ENCODE measurements around the gene PM20D1.
"Not testable (repeated sequence)": the region's sequence is repeated elsewhere in the genome, so short reads cannot be mapped to it uniquely, and the experiment has no call there.

The PM20D1 gene

DNA sequence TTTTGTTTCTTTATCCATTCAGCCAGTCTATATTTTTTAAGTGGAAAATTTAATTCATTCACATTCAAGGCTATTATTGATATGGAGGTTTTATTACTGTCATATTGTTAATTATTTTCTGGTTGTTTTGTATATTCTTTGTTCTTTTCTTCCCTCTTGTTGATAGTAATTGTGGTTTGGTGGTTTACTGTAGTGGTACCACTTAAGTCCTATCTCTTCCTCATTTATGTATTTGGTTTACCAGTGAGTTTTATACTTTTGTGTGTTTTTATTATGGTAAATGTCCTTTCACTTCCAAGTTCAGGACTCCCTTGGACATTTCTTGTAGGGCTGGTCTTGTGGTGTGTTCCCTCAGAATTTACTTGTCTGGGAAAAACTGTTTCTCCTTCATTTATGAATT lies 28.1 kb upstream of the PM20D1 start:
- no peaks in the 10 kb centered on the region for H3K36me3 ChIP-seq (ENCODE audit: control insufficient read depth, insufficient read depth, low read length)
- H3K27ac ChIP-seq (ENCODE audit: low read length) = no peak overlapping the region
- no peaks in the 10 kb centered on the region for H3K9me3 ChIP-seq (ENCODE audit: control insufficient read depth, insufficient read depth, low read length)
- no peak for DNase-seq (ENCODE audit: low read depth, low spot score)
- no peaks in the 10 kb centered on the region for H3K4me1 ChIP-seq (ENCODE audit: control insufficient read depth, insufficient read depth, low read length)
- no peak overlapping the region for H3K4me3 ChIP-seq (ENCODE audit: low read length)
- no peaks in the 10 kb centered on the region for H3K27me3 ChIP-seq (ENCODE audit: control insufficient read depth, insufficient read depth, low read length)

DNA sequence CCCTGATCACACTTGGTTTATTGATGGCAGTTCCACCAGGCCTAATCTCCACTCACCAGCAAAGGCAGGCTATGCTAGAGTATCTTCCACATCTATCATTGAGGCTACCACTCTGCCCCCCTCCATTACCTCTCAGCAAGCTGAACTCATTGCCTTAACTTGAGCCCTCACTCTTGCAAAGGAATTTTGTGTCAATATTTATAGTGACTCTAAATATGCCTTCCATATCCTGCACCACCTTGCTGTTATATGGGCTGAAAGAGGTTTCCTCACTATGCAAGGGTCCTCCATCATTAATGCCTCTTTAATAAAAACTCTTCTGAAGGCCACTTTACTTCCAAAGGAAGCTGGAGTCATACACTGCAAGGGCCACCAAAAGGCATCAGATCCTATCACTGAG lies 23.2 kb upstream of the PM20D1 start:
- H3K36me3 ChIP-seq (ENCODE audit: control insufficient read depth, insufficient read depth, low read length); DNase-seq (ENCODE audit: low read depth, low spot score); H3K27me3 ChIP-seq (ENCODE audit: control insufficient read depth, insufficient read depth, low read length); H3K4me1 ChIP-seq (ENCODE audit: control insufficient read depth, insufficient read depth, low read length); H3K4me3 ChIP-seq (ENCODE audit: low read length); H3K9me3 ChIP-seq (ENCODE audit: control insufficient read depth, insufficient read depth, low read length); H3K27ac ChIP-seq (ENCODE audit: low read length): not testable (repeated sequence)

DNA sequence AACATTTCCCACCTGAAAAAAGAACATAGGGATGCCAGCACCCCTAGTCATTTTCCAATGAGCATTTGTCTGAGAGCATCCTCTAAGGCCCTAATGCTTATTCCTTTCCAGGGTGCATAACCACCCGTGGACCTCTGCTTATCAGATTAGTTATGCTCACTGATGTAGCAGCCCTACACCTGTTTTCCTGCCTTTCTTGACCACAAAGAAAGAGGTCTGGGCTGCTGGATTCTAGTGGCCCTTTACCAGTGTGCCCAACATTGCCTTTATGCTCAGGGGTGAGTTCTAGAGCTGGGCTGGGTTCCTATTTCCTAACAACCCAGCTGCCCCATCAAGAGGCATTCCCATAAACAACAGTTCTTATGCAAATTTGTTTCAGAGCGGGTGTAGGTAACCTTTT lies 20.3 kb upstream of the PM20D1 start:
- DNase-seq (ENCODE audit: low read depth, low spot score) = no peak

DNA sequence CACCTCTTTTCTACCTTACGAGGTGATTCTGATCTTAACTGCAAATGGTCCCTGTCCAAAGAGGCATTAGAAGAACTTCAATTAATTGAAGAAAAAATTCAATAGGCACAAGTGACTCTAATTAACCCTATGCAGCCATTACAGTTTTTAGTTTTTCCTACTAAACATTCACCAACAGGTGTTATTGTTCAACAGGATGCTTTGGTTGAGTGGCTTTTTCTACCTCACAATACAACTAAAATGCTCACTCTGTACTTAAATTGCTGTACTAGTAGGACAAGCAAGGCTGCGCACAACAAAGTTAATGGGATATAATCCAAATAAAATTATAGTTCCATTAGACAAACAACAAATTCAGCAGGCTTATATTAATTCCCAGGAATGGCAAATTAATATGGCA lies 11.6 kb upstream of the PM20D1 start:
- Histone ChIP-seq H3K9me3 (ENCODE audit: control insufficient read depth, insufficient read depth, low read length) (no peaks in the 10 kb centered on the region), H3K4me1 (ENCODE audit: control insufficient read depth, insufficient read depth, low read length) (no peaks in the 10 kb centered on the region), H3K36me3 (ENCODE audit: control insufficient read depth, insufficient read depth, low read length) (no peaks in the 10 kb centered on the region), H3K27me3 (ENCODE audit: control insufficient read depth, insufficient read depth, low read length) (no peaks in the 10 kb centered on the region), H3K27ac (ENCODE audit: low read length) (no peak overlapping the region), H3K4me3 (ENCODE audit: low read length) (no peak overlapping the region)
- WGBS (ENCODE audit: insufficient coverage, insufficient read length) = no CpG with 5 or more reads among the region's 2 CpGs
- DNase-seq (ENCODE audit: low read depth, low spot score) = no peak

More for the DNA sequence above, 20.3 kb upstream of the PM20D1 start:
- H3K4me3 ChIP-seq (ENCODE audit: low read length) = no peak overlapping the region
- peaks cover 1% of the 10 kb centered on the region for H3K4me1 ChIP-seq (ENCODE audit: control insufficient read depth, insufficient read depth, low read length)
- no peak overlapping the region for H3K27ac ChIP-seq (ENCODE audit: low read length)
- WGBS (ENCODE audit: insufficient coverage, insufficient read length) = no CpG with 5 or more reads among the region's 2 CpGs
- no peaks in the 10 kb centered on the region for H3K36me3 ChIP-seq (ENCODE audit: control insufficient read depth, insufficient read depth, low read length)
- no peaks in the 10 kb centered on the region for H3K27me3 ChIP-seq (ENCODE audit: control insufficient read depth, insufficient read depth, low read length)
- H3K9me3 ChIP-seq (ENCODE audit: control insufficient read depth, insufficient read depth, low read length) = no peaks in the 10 kb centered on the region

DNA sequence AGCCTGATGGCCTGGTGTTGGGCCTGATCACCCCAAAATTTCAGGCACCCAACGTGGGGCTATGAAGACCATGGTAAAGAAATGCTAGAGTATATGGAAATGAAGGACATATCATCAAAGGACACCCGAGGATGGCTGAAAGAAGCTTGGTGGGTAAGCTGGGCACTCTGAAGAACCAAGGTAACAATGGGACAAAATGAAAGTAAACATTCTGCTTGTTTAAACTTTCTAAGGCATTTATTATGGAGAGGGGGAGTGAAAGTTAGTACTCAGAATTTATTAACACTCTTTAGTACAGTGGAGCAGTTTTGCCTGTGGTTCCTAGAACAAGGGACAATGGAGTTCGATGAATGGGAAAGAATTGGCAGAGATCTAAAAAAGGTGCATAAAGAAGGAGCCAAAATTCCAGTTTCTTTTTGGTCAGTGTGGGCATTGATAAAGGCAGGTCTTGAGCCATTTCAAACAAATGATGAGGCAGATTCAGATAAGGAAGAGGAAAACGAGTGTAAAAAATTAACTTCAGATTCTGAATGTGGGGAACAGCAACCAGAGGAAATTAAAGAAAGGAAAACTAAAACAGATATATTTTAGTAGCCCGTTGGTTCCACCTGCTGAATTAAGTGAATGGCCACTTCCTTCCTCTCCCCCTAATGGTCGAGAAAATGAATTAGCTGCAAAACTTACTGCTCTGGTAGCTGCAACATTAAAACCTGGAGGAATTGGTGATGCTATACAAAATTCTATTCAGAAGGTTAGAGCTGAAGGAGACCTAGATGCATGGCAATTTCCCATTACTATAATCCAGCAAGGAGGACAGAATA lies 8.4 kb upstream of the PM20D1 start:
- Histone ChIP-seq H3K27me3 (ENCODE audit: control insufficient read depth, insufficient read depth, low read length) (no peaks in the 10 kb centered on the region), H3K27ac (ENCODE audit: low read length) (no peak overlapping the region), H3K36me3 (ENCODE audit: control insufficient read depth, insufficient read depth, low read length) (no peaks in the 10 kb centered on the region), H3K9me3 (ENCODE audit: control insufficient read depth, insufficient read depth, low read length) (no peaks in the 10 kb centered on the region), H3K4me1 (ENCODE audit: control insufficient read depth, insufficient read depth, low read length) (no peaks in the 10 kb centered on the region), H3K4me3 (ENCODE audit: low read length) (no peak overlapping the region)
- no CpG with 5 or more reads among the region's 6 CpGs for WGBS (ENCODE audit: insufficient coverage, insufficient read length)
- DNase-seq (ENCODE audit: low read depth, low spot score) = no peak

DNA sequence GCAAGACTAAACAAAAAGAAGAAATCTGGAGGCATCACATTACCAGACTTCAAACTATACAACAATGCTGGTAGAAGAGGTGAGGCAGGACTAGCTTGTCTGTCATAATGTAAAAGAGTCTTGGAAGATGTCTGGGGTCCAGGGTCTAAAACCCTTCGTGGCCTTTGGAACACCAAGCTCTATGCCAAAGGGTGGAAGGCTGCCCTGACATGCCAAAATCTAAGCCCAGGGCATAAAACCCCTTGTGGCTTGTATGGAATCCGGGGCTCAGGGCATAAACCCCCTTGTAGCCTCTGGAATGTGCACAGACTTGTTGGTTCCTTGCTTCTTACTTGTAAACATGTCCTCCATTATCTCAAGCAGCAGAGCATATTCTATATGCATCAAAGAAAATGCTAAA lies 7.6 kb upstream of the PM20D1 start:
- H3K4me3 ChIP-seq (ENCODE audit: low read length); DNase-seq (ENCODE audit: low read depth, low spot score); H3K36me3 ChIP-seq (ENCODE audit: control insufficient read depth, insufficient read depth, low read length); H3K9me3 ChIP-seq (ENCODE audit: control insufficient read depth, insufficient read depth, low read length); H3K27ac ChIP-seq (ENCODE audit: low read length); H3K4me1 ChIP-seq (ENCODE audit: control insufficient read depth, insufficient read depth, low read length); H3K27me3 ChIP-seq (ENCODE audit: control insufficient read depth, insufficient read depth, low read length): not testable (repeated sequence)
- WGBS (ENCODE audit: insufficient coverage, insufficient read length) = no CpG with 5 or more reads among the region's 2 CpGs

DNA sequence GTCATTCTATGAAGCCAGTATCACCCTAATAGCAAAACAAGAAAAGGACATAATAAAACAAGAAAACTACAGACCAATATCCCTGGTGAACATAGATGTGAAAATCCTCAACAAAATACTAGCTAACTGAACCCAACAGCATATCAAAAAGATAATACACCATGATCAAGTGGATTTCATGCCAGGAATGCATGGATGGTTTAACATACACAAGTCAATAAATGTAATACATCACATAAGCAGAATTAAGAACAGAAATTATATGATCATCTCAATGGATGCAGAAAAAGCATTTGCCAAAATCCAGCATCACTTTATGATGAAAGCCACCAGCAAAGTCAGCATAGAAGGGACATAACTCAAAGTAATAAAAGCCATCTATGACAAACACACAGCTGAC lies 6.5 kb upstream of the PM20D1 start:
- H3K36me3 ChIP-seq (ENCODE audit: control insufficient read depth, insufficient read depth, low read length) = no peaks in the 10 kb centered on the region
- no peak overlapping the region for H3K4me3 ChIP-seq (ENCODE audit: low read length)
- DNase-seq (ENCODE audit: low read depth, low spot score) = no peak
- H3K27me3 ChIP-seq (ENCODE audit: control insufficient read depth, insufficient read depth, low read length) = no peaks in the 10 kb centered on the region
- H3K4me1 ChIP-seq (ENCODE audit: control insufficient read depth, insufficient read depth, low read length) = no peaks in the 10 kb centered on the region
- no peak overlapping the region for H3K27ac ChIP-seq (ENCODE audit: low read length)
- H3K9me3 ChIP-seq (ENCODE audit: control insufficient read depth, insufficient read depth, low read length) = no peaks in the 10 kb centered on the region

DNA sequence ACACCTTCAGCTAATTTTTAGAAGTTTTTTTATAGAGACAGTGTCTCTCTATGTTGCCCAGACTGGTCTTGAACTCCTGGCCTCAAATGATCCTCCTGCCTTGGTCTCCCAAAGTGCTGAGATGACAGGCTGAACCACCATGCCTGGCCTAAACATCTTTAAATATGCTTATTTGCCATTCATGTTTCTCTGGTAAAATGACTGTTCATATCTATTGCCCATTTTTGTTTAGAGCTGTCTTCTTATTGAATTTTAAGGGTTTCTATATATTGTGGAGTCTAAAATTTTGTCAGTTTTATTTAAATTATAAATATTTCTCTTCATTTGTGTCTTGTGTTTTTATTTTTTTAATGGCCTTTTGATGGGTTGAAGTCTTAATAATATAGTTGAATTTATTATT lies 3.0 kb upstream of the PM20D1 start:
- Histone ChIP-seq H3K4me3 (ENCODE audit: low read length) (no peak overlapping the region), H3K9me3 (ENCODE audit: control insufficient read depth, insufficient read depth, low read length) (no peaks in the 10 kb centered on the region), H3K27ac (ENCODE audit: low read length) (no peak overlapping the region), H3K27me3 (ENCODE audit: control insufficient read depth, insufficient read depth, low read length) (no peaks in the 10 kb centered on the region), H3K36me3 (ENCODE audit: control insufficient read depth, insufficient read depth, low read length) (no peaks in the 10 kb centered on the region), H3K4me1 (ENCODE audit: control insufficient read depth, insufficient read depth, low read length) (no peaks in the 10 kb centered on the region; the same call in 1 of the 2 replicates)
- no peak for DNase-seq (ENCODE audit: low read depth, low spot score)

DNA sequence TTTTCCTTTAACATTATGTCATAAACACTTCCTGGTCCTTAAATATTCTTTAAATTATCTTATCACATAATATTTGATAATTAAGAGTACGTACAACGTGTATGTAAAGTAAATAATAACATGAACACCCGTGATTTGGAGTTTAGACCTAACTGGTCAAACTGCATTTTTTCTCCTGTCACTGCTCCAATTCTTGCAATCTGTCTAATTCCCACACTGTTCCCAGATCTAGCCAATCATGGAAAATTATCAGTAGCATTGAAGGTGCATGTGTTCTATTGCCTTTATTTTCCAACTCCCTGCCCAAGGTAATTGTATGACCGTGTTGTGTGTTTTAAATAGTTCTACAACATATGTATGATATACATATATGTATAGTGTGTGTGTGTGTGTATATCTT lies 2.1 kb upstream of the PM20D1 start:
- H3K4me1 ChIP-seq (ENCODE audit: control insufficient read depth, insufficient read depth, low read length) = no peaks in the 10 kb centered on the region; the same call in 1 of the 2 replicates
- H3K36me3 ChIP-seq (ENCODE audit: control insufficient read depth, insufficient read depth, low read length) = no peaks in the 10 kb centered on the region
- WGBS (ENCODE audit: insufficient coverage, insufficient read length) = no CpG with 5 or more reads among the region's 4 CpGs
- no peak for DNase-seq (ENCODE audit: low read depth, low spot score)
- no peaks in the 10 kb centered on the region for H3K9me3 ChIP-seq (ENCODE audit: control insufficient read depth, insufficient read depth, low read length)
- H3K27ac ChIP-seq (ENCODE audit: low read length) = no peak overlapping the region
- H3K27me3 ChIP-seq (ENCODE audit: control insufficient read depth, insufficient read depth, low read length) = no peaks in the 10 kb centered on the region
- no peak overlapping the region for H3K4me3 ChIP-seq (ENCODE audit: low read length)

DNA sequence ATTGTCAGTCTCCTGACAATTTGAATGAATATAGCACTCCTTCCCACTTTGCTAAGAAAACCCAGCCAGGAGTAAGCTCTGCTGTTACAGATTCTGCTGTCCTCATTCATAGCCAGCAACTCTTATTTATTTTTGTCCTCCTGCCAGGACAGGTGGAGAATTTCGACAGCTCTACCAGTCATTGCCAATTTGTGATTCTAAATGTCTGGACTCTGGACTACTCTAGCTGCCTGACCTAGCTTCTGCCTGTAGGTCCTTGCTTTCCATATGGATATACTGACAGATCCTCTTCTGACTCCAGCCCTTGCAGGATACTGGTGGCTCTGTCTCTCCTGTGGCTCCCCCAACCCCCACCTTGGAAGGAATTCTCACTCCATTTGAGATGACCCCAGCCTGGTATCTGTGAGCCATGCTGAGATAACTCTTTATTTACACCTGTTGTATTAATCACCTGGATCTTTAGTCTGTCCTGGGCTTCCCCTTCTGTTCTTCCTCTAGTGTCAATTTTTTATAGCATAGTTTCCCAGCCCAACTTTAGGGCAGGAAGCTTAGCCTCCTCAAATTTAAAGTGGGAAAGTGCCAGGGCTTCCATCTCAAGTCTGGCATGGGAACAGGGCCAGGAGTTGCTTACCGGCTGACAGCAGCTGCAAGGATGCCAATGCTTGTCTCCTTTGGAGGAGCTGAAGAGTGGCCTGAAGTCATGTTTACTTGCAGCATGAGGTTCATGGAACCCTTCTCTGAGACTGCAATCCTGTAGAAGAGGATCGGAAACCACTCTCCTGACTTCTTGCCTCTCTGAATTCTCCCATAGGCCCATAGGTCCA lies 6.7 kb downstream of the PM20D1 start:
- no peaks in the 10 kb centered on the region for H3K9me3 ChIP-seq (ENCODE audit: control insufficient read depth, insufficient read depth, low read length)
- DNase-seq (ENCODE audit: low read depth, low spot score) = no peak
- 0 out of 2 replicates have a peak, but pooled peaks cover 2% of the 10 kb centered on the region for H3K4me1 ChIP-seq (ENCODE audit: control insufficient read depth, insufficient read depth, low read length)
- H3K27me3 ChIP-seq (ENCODE audit: control insufficient read depth, insufficient read depth, low read length) = no peaks in the 10 kb centered on the region
- whole genome bisulfite sequencing (ENCODE audit: insufficient coverage, insufficient read length) = no CpG with 5 or more reads among the region's 3 CpGs
- H3K36me3 ChIP-seq (ENCODE audit: control insufficient read depth, insufficient read depth, low read length) = no peaks in the 10 kb centered on the region
- no peak overlapping the region for H3K4me3 ChIP-seq (ENCODE audit: low read length)
- no peak overlapping the region for H3K27ac ChIP-seq (ENCODE audit: low read length)

DNA sequence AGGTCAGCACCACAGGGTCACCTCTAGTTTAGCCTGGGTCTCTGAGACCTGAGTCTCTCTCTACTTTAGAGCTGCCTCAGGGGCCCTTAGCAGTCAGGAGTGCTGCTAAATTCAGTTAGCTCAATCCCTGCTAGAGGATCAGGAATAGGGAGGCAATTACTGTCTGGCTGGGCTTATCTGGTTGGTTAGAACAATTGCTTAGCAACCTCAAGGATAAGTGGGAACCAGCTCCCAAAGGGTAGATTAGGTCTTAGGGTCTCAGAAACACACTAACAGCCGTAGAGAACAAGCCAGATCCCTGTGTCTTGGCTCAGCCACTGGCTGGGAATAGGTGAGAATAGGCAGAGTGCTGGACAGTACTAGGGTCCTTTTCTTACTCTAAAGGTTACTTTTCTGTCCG lies 7.7 kb downstream of the PM20D1 start:
- Histone ChIP-seq H3K4me1 (ENCODE audit: control insufficient read depth, insufficient read depth, low read length) (0 out of 2 replicates have a peak, but pooled peaks cover 2% of the 10 kb centered on the region), H3K27me3 (ENCODE audit: control insufficient read depth, insufficient read depth, low read length) (no peaks in the 10 kb centered on the region), H3K27ac (ENCODE audit: low read length) (no peak overlapping the region), H3K9me3 (ENCODE audit: control insufficient read depth, insufficient read depth, low read length) (no peaks in the 10 kb centered on the region), H3K4me3 (ENCODE audit: low read length) (no peak overlapping the region), H3K36me3 (ENCODE audit: control insufficient read depth, insufficient read depth, low read length) (no peaks in the 10 kb centered on the region)
- DNase-seq (ENCODE audit: low read depth, low spot score) = no peak
- WGBS (ENCODE audit: insufficient coverage, insufficient read length) = no CpG with 5 or more reads among the region's 2 CpGs

All from iPS DF 6.9 (cell line).